NCI-H1417 treated with DMSO at 0.1 percent for 48 hours (cell line): ENCODE data around the gene POFUT1.
A peak's percentile ranks its signal among the peaks of the same experiment; 100 is the strongest.

Experiments used
- DNase-seq: peaks from one replicate; lab custom pipeline; 2025; lab: John Stamatoyannopoulos, UW

Gene POFUT1

GRCh38 chr20:32281711-32282110 lies 74.0 kb downstream of the POFUT1 start:
- no peak for DNase-seq

DNA sequence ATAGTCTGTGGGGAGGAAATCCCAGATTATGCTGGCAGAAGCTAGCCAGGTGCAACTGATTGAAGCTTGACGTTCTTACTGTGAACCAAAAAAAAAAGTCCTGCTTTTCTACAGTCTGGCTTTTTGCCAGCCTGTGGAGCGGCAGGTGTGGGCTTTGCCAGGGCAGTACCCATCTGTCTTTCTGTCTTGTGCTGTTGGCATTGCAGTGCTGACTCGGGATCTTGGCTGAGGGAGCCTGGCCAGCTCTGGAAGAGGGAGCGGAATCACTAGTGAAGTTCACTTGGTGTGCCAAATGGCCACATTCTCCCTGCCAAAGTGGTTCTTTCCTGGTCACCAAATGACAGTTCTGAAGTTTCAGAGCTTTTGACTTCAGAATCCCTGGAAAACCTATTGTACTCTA lies 74.8 kb downstream of the POFUT1 start:
- peak; percentile 77 for DNase-seq

DNA sequence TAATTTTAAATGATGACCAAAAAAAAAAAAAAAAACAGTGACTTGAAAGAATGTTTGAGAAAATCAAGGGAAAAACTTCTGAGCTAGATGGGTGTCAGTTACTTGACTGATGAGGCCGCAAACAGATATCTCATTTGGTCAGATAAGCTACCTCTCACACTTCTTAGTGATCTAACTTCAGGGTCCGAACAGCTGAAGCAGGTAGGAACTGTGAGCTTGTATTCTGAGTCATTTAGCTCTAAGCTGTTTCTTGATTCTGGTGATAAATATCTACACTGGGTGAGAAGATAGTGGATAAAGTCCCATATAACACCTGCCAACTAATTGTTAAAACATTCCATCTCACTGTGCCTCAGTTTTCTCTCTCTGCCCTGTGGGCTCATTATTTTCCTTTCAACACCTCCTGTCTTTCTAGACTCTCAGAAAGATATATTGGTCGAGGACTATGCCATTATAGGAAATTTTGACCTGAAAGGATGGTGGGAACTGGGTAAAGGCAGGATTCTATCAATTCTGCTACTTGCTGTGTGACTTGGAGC lies 77.5 kb downstream of the POFUT1 start:
- no peak for DNase-seq

DNA sequence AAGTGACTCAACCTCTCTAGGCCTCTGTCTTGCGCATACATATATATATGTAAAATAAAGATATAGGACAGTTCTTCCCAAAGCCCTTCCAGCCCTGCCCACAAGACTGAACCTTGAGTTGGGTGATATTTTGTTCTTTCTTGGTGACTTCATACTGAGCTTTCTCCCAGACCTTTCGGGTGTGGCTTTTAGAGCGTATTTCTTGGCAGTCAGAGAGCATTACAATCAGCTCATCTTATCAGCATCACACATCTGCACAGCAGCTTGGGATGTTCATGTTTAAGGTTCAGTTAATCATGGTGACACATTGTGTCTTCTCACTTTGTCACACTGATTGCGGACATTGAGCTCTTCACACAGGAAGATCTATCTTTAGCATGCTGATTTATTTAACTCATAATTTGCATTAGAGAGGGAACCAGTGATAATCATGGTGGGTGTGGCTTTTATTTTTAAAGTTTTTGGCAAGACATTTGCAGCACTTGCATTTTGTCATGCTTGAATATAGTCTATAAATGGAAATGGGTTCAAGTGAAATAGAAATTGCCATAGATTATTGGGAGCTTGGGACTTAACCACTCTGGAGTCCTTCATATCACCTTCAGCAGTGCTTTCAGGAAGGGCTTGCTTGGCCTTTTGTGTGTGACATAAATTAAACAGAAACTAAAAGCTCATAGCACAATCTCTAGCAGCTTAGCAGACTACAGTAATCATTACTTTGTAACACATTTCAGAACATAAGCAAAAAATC lies 78.1 kb downstream of the POFUT1 start:
- DNase-seq, result no peak

DNA sequence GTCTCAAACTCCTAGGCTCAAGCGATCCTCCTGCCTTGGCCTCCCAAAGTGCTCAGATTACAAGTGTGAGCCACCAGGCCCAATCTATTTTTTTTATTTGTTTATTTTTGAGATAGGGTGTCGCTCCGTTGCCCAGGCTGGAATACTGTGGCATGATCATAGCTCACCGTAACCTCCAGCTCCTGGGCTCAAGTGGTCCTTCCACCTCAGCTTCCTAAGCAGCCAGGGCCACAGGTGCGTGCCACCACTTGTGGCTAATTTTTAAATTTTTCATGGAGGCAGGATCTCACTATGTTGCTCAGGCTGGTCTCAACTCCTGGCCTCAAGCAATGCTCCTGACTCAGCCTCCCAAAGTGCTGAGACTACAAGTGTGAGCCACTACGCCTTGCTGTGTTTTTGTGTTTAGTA lies 79.6 kb downstream of the POFUT1 start:
- no peak for DNase-seq
